Left lobe of liver (tissue), 2 donors: Measurements from ENCODE around the gene NAB2. TPM values are rescaled to one million over a fixed set of nuclear protein-coding genes. Genes with fewer than 3 reads are reported as not detected.

Experiments
- ATAC-seq: fragments of 200-7000 bp; cut with Tn5 transposase; one replicate; pipeline ENCODE4 v1.9.1; 2020; ENCODE audit warnings: mild to moderate bottlenecking, moderate library complexity
- DNase-seq: peaks from one replicate; pipeline ENCODE4 v3.0.0-alpha.2; 2020; ENCODE audit warnings: low spot score
- total RNA-seq: library from RNA; stranded (reverse); gene quantifications from one replicate; pipeline ENCODE4 v1.2.1, GENCODE V29; 2021
- donor health status: DM: no; HTN: no; CAD: no; lungs with moderate emphysema.
- donor health status: DM: no; HTN: yes; CAD: no.

The NAB2 gene
- total RNA-seq, 1 donor from 2014 or later: 12.9 TPM

DNA sequence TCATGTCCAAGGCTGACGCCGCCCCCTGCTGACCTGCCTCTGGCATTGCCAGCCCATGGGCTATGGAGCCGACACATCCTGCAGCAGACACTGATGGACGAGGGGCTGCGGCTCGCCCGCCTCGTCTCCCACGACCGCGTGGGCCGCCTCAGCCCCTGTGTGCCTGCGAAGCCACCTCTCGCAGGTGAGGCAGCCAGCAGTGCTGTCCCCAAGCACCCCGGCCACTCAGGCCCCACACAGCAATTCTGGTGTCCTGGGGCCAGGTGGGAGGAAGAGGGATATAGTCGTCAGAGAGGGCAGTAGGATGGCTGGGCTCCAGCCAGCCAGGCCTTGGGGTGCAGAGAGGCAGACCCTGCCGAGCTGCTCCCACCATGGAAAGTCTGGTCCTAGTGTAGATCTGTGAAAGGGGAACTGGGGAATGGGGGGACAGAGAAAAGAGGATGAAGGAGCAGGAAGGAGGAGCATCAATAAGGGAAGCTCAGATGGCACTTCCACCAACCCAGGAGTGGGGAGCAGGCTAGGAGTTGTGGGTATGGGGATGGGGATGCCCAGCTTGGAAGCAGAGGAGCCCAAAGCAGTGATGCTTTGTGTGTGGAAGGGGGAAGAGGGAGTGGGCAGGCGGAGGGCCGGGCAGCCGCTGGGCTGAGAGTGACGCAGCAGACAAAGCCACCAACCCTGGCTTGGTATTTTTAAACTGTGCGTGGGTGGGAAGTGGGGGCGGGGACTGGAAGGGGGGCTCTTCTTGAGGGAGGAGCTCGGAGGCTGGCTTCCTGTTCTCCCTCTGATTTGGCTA lies 4.7 kb downstream of the NAB2 start:
- peak; percentile 20 for ATAC-seq
- DNase-seq: peak; percentile 51

- DNase-seq: peak; percentile 45
- peak; percentile 2 for ATAC-seq
These were observed 5.6 kb downstream of the NAB2 start for GRCh38 chr12:57094208-57095160.

GRCh38 chr12:57095440-57095839 lies 6.5 kb downstream of the NAB2 start:
- ATAC-seq (no peak), DNase-seq (no peak)

DNA sequence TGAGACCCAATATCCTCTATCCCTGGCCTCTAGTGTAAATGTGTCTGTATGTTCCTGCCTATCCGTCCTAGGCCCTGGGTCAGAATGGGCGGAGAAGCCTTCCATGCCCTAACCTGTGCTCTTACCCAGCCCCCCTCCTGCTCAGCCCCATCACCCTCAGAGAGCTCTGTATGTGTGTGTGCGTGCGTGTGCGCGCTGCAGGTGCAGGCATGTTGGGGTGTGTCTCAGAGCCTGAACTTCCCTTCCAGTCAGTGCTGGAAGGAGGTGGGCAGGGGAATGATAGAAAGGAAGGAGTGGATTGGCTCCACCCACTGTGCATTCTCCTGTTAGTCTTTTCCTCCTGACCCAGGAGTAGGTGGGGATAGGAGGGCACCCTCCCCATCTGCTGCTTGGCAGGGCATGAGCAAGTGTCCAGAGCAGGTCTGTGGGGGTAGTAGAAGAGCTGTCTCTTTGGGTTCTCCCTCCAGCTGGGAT lies 7.2 kb downstream of the NAB2 start:
- peak; percentile 20 for ATAC-seq
- no peak for DNase-seq

GRCh38 chr12:57096748-57097553 lies 8.0 kb downstream of the NAB2 start:
- DNase-seq: no peak
- no peak for ATAC-seq

DNA sequence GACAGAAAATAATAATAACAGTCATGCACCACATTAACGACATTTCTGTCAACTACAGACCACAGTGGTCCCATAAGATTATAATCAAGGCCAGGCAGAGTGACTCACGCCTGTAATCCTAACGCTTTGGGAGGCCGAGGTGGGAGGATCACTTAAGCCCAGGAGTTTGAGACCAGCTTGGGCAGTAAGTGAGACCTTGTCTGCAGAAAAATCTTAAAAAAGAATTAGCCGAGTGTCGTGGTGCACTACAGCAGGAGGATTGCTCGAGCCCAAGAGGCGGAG lies 8.6 kb downstream of the NAB2 start:
- no peak for ATAC-seq
- no peak for DNase-seq

DNA sequence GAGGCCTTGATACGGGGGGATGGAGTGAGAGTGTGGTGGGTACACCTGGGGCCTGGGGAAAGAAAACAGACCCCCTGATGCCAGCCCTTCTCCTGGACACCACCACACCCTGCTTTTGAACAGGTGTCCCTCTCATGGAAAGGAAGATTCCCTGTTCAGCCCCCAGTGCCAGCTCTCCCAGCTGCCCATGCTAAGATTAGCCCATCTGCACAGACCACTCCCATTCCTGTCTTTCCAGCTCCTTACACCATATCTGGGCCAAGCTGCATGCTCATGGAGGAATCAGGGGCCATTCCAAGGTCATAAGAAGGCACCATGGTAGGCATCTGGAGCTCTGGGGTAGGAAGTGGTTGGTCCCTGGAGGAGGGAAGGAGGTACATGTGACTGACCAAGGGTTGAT lies 9.6 kb downstream of the NAB2 start:
- DNase-seq (no peak), ATAC-seq (no peak)

- DNase-seq (no peak), ATAC-seq (no peak)
These were observed 10.3 kb downstream of the NAB2 start for GRCh38 chr12:57099047-57099714.

GRCh38 chr12:57099766-57100165 lies 10.9 kb downstream of the NAB2 start:
- ATAC-seq (no peak), DNase-seq (no peak)

DNA sequence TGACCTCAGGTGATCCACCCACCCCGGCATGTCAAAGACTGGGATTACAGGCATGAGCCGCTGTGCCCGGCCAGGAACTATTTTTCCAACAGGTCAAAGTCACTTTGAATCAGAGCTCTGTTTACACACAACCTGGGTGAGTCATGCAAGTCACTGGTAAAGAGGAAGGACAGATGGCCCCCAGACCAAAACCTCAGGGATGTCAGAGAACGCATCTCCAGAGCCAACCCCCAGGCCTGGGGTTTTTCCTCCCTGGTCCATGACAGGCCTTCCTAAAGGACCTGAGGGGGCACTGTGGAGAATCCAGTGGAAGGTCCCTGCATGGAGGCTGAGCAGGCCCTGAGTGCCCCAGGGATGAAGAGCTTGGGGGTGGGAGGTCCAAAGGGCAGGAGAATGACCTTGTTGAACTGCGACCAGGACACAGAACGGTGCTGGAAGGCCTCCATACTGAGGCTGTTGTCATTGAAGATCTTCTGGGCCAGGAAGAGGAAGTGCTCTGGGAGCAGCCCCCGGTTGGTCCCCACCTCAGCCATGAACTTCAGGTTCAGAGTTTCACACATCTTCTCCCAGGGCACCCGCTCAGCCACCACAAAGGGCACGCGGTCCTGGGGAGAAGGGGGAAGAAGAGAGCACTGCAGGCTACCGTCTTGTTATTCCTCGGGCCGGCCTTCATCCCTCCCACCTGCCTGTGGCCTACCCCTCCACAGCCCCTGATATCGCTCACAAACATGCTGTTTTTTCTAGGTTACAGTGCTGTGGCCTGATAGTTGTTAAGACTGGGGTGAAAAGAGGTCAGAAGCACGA lies 13.2 kb downstream of the NAB2 start:
- DNase-seq (peak; percentile 90), ATAC-seq (peak; percentile 84)

DNA sequence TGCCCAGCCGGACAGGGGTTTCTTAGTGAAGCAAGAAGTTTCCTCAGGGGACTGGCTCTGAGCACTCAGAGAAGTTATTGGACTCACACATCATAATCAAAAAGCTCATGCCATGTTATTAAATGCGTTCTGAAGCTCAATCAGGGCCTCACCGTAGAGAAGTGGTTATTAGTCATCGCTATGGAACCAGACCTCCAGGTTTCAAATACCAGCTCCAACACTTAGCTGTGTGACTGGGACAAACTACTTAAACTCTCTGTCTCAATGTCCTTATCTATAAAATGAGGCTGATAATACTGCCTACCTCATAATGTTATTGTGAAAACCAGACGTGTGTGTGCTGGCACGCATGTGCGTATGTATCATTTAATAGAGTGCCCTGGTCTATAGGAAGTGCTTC lies 14.9 kb downstream of the NAB2 start:
- no peak for ATAC-seq
- no peak for DNase-seq

DNA sequence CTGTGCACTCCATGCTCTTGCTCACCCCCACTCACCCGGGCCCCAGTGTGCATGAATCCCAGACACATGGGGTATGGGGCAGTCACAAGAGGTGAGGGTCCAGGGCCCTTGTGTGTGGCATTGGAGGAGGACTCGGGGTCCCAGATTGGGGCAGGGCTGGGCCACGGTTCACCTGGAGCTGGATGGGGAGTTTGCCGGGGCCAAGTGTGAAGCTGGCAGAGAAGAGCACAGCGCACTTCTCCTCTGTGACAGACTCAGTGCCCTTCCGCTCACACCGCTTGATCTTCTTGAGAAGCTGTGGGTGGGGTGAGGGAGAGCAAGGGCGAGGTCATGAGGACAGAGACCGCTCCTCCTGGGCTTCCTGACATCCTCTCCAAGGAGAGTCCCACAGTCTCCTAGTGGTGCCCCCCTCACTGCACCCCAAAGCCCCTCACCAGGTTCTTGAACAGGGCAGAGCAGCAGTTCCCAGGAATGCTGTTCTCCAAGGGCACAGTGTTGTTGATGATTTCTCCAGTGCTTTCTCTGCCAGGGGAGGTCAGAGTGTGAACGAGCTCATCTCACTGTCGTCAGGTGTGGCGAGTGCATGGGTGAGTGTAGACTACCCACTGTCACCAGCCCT lies 15.5 kb downstream of the NAB2 start:
- DNase-seq: no peak
- no peak for ATAC-seq

DNA sequence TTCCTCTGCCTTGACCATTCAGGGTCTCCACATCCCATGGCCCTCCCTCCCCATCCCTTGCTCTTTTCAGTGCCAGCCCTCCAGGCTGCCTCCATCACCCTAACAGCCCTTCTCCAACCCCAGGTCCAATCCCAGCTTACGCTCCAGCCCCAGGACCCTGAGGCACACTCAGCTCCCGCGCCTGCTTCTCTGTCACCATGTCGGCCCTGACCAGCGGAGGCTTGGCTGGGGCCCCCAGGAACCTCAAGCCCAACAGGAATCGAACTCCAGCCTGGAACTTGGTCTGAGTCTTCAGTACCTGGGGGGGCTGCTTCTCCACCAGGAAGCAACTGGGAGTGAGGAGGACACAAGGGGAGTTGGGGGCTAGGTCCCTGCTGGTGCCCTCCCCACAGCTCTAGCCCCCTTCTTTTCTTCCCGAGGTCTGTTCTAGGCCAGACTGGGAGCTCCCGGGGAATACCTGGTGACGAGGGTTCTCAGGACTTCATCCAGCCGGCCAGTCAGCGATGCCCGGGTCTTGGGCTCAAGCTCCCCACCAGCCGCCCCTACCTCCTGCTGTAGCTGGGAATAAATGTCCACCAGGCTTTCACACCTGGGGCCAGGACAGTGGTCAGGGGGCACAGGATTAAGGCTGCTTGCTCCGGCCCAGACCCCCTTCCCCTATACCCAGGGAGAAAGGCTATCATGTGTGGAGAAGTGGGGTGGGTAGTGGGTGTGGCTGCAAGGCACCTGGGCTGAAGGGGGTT lies 16.3 kb downstream of the NAB2 start:
- no peak for DNase-seq
- ATAC-seq: no peak

DNA sequence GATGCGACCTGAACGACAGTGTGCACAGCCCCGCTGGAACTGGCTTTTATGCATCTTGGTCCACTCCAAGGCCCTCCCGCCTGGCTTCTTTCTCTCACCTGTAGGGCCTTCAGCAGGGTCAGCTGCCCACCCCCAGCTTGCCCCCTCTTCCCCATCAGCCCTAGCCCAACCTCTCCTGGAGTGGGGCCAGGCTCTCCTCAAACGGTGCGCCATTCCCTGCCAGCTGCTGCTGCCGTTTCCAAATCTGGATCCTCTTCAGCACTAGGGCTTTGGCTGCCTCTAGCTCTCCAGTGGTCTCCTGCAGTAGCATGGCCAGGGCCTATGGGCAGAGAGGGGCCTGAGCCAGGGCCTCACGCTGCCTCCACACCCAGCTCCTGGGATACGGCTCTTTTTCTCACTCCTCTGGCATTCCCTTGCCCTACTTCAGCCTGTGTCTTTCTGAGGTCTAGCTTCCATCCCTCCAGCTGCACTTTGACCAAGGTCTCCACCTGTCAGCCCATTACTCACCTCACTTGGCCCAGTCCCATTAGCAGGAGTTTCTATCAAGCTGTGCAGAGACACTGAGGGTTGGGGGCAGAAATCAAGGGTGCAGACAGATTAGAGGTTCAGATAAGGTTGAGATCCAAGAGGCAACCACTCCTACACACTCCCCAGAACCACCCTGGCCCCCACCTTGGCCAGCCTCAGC lies 17.3 kb downstream of the NAB2 start:
- ATAC-seq: no peak
- DNase-seq: no peak

DNA sequence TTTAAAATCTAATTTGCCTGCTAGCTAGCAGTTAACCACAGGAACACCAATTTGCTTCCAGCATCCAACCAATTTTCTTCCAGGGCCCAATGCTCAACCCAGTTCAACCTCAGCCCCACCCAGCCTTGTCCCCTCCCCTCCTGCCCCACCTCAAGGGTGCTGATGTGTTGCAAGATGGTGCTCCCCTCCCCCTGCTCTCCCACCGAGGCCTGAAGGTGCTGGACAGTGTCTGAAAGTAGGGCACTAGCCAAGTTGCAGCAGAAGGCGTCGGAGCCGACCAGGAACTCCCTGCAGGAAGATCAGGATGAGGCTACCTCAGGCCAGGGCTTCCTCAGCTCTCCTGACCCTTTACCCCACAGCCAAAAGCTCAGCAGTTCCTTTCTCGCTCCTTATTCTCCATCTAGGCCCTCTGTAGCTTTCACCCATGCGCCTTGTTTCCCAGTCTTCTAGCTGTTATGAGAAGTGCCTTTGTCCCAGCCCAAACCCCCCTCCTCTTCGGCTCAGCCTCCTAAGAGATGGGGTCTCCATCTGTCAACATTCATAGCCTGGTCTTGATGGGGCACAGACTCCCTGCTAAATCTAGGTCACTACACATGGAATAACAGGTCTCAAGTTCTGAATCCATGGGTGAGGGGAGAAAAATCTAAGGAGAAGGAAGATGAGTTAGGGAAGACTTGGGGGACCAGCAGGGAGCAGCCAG lies 18.7 kb downstream of the NAB2 start:
- no peak for ATAC-seq
- no peak for DNase-seq

DNA sequence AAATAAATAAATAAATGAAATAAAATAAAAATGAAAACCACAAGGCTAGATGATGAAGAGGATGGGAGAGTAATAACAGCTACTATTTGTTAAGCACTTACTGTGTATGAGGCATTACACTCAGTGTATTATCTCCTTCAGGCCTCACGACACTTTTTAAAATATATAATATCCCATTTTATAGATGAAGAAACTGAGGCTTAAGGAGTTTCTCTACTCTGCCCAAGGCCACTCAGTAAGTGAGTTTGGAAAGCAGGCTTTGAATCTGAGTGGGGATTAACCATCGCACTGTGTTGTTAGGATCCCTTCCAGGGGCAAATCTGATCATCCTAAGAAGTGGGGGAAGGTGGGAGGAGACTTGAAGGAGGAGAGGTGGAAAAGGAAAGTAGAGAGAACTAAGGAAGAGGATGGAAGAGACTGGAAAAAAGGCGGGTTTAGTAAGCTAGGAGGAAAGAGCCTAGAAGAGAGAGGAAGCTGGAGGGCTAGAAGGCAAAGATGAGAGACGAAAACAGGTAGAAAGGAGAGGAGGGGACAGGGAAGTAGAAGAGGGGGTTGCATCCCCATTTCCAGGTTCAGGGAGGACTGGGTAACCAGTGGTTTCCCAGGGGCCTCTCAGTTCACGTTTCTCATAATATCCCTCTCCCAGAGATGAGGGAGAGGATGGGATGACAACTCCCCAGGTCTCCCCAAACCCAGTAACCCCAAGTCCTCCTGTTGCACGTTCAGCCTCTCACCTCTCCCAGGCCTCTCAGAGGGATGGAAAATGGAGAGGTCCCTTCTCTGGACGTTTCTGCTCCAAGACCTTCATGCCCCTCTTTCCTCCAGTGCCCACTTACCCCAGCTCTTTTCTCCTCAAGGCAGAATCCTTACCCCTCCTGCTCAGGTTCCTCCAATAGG lies 20.5 kb downstream of the NAB2 start:
- ATAC-seq: no peak

More for the DNA sequence above, 20.5 kb downstream of the NAB2 start:
- DNase-seq: no peak
